Retinal pigment epithelial cell (primary cell): ENCODE measurements around the gene OASL.

Experiments
- DNase-seq: peaks from one replicate; pipeline ENCODE4 v3.0.0-alpha.2; 2010; ENCODE audit warnings: low read depth
- H3K4me3 ChIP-seq: 2 replicates; pipeline ENCODE4 v1.5.1; 2011; ENCODE audit warnings: mild to moderate bottlenecking, low read length, control low read depth, moderate library complexity
- TF ChIP-seq, protein P1 (sequence below): conservative IDR thresholded peaks from 2 replicates; pipeline ENCODE4 v1.5.1; 2011; ENCODE audit warnings: low read depth, low read length, control low read depth, inconsistent platforms

OASL gene

DNA sequence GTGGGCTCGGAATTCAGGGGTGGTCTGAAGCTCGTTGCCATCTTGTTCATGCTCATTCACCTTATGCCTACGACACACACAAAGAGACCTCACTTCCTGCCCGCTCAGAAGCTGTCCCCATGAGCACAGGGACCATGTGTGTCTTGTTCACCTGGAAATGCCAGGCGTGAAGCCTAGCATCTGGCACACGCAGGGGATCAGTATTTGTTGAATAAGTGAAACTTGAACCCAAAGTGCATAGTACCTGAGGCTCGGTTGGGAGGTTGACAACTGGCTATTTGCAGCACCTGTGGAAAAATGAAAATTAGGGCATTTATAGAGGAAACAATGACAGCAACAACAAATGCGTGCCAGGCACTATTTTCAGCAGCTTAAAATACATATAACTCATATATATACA lies 28.2 kb downstream of the OASL start:
- no peak overlapping the region for H3K4me3 ChIP-seq
- DNase-seq, result no peak
- TF ChIP-seq, protein P1, sequence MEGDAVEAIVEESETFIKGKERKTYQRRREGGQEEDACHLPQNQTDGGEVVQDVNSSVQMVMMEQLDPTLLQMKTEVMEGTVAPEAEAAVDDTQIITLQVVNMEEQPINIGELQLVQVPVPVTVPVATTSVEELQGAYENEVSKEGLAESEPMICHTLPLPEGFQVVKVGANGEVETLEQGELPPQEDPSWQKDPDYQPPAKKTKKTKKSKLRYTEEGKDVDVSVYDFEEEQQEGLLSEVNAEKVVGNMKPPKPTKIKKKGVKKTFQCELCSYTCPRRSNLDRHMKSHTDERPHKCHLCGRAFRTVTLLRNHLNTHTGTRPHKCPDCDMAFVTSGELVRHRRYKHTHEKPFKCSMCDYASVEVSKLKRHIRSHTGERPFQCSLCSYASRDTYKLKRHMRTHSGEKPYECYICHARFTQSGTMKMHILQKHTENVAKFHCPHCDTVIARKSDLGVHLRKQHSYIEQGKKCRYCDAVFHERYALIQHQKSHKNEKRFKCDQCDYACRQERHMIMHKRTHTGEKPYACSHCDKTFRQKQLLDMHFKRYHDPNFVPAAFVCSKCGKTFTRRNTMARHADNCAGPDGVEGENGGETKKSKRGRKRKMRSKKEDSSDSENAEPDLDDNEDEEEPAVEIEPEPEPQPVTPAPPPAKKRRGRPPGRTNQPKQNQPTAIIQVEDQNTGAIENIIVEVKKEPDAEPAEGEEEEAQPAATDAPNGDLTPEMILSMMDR, result no peak

DNA sequence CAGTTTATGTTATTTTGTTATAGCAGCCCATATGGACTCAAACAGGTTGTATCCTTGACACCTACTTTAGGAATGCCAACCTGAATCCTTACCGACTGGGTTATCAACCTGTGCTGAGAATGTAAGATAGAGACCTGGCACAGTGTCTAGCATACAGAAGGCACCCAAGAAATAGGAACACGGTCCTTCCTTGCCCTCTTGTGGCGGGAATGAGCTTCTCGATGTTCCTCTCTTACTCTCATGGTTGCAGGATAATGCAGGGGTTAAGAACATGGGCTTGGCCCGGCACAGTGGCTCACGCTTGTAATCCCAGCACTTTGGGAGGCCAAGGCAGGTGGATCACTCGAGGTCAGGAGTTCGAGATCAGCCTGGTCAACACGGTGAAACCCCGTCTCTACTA lies 29.3 kb downstream of the OASL start:
- peak; percentile 28 for DNase-seq
- TF ChIP-seq, protein P1, result peak; percentile 65
- H3K4me3 ChIP-seq, result no peak overlapping the region

DNA sequence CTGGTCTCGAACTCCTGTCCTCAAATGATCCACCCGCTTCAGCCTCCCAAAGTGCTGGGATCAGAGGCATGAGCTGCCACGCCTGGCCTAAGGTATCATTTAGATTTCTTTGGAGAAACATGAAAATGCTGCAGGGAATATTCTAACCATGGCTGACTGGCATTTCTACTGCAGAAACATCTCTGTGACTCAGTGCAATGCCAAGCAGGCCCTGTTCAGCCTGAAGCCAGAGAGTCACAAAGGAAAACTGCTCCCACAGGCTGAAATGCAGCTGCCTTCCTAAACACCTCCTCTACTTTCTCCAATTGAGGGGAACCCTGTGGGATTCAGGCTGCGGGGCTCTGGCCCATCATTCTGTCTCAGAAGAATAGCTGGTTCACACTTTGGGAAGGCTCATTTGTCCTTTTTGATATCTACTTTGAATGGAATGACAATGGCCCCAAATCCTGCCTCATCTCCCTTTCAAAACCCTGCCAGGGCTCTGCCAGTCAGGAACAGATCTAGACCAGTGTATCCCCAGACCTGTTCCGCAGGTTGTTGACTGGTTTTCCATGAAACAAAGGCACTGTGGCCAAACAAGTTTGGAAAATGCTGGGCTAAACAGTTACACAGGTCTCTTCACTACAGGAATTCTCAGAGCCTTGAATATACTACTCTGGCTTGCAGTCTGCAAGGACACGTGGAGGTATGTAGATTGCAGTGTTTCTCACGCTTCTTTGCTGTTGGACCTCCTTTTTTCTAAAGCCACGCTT lies 30.5 kb downstream of the OASL start:
- DNase-seq, result no peak
- TF ChIP-seq, protein P1, result no peak

DNA sequence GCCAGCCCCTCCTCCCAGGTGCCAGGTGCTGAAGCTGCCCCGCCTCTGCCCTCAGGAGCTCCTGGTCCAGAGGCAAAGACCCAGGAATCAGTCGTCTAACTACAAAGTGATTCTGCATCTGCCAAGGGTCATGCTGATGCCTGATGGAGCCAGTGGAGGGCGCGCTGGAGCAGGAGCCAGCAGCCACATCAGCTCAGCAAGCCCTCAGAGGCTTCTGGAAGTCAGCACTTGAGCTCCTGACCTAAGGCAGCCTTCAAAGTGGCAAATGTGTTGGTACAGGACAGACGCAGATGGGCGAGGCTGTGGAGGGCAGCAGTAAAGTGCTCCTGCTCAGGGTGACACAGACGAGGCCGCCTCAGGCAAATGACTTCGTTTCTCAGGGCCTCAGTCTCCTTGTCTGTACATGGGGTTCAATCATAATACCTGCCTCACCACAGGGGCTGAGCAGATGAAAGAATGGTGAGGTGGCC lies 33.7 kb downstream of the OASL start:
- no peak for DNase-seq
- H3K4me3 ChIP-seq, result no peak overlapping the region
- TF ChIP-seq, protein P1, result peak; percentile 86

More for the DNA sequence above, 30.5 kb downstream of the OASL start:
- H3K4me3 ChIP-seq, result no peak overlapping the region

DNA sequence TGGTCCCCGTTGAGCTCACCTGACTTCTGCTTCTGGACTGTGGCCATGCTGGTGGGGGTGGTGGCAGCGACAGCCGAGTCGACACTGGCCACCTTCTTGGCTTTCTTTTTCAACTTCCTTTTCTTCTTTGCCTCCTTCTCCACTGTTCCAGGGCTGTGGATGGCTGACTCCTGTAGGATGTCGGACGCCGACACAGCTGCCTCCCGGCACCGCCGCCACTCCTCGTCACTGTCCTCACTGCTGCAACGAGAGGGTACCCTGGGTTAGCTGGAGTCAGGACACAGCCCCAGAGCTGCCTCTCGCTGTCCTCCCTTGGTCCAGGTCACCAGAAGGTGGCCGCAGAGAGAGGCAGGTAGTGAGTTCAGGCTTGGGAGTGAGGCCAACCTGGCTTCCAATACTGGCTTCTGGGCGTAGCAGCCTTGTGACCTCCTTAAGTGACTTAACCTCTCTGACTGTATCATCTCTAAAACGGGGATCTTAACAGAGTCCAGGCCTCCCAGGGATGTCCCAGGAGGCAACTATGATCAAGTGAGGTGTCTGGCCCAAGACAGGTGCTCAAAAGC lies 34.7 kb downstream of the OASL start:
- TF ChIP-seq, protein P1, result no peak
- H3K4me3 ChIP-seq, result no peak overlapping the region
- no peak for DNase-seq

DNA sequence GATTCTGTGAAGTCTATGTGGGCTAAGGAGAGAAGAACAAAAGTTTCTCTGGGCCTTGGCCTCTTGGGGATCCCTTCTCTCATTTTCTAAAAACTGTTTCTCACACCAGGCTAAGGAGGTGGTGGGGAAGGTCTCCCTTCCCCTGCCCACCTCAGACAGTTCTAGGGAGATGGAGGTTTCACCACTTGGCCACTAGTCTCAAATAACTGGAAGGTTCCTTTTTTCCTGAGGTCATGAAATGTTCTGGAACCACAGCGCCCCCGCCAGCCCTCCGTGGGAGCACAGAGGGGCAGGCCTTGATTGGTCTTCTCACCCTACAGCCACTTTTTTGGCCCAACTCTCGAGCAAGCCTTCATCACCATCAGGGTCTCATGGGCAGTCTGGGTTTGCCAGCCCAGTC lies 35.4 kb downstream of the OASL start:
- H3K4me3 ChIP-seq, result no peak overlapping the region
- TF ChIP-seq, protein P1, result peak; percentile 7
- DNase-seq, result no peak

DNA sequence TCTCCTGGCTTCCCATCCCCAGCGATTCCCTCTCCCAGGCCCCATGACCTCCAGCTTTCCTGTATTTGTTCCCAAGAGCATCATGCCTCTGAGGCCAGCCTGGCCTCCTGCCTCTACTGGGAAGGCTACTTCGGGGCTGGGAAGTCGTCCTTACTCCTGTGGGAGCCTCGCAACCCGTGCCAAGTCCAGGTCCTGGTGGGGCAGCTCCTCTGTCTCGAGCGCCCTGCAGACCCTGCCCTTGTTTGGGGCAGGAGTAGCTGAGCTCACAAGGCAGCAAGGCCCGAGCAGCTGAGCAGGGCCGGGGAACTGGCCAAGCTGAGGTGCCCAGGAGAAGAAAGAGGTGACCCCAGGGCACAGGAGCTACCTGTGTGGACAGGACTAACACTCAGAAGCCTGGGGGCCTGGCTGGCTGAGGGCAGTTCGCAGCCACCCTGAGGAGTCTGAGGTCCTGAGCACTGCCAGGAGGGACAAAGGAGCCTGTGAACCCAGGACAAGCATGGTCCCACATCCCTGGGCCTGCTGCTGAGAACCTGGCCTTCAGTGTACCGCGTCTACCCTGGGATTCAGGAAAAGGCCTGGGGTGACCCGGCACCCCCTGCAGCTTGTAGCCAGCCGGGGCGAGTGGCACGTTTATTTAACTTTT lies 37.1 kb downstream of the OASL start:
- H3K4me3 ChIP-seq, result no peak overlapping the region
- TF ChIP-seq, protein P1, result no peak
- no peak for DNase-seq
